ENCODE measurements around the gene RRP12. TPM values are rescaled to one million over a fixed set of nuclear protein-coding genes. Genes with fewer than 3 reads are reported as not detected.

The RRP12 gene, protein sequence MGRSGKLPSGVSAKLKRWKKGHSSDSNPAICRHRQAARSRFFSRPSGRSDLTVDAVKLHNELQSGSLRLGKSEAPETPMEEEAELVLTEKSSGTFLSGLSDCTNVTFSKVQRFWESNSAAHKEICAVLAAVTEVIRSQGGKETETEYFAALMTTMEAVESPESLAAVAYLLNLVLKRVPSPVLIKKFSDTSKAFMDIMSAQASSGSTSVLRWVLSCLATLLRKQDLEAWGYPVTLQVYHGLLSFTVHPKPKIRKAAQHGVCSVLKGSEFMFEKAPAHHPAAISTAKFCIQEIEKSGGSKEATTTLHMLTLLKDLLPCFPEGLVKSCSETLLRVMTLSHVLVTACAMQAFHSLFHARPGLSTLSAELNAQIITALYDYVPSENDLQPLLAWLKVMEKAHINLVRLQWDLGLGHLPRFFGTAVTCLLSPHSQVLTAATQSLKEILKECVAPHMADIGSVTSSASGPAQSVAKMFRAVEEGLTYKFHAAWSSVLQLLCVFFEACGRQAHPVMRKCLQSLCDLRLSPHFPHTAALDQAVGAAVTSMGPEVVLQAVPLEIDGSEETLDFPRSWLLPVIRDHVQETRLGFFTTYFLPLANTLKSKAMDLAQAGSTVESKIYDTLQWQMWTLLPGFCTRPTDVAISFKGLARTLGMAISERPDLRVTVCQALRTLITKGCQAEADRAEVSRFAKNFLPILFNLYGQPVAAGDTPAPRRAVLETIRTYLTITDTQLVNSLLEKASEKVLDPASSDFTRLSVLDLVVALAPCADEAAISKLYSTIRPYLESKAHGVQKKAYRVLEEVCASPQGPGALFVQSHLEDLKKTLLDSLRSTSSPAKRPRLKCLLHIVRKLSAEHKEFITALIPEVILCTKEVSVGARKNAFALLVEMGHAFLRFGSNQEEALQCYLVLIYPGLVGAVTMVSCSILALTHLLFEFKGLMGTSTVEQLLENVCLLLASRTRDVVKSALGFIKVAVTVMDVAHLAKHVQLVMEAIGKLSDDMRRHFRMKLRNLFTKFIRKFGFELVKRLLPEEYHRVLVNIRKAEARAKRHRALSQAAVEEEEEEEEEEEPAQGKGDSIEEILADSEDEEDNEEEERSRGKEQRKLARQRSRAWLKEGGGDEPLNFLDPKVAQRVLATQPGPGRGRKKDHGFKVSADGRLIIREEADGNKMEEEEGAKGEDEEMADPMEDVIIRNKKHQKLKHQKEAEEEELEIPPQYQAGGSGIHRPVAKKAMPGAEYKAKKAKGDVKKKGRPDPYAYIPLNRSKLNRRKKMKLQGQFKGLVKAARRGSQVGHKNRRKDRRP (N-terminal part only)
- 115 TPM for polyA plus RNA-seq (2012; ENCODE audit: insufficient read depth, insufficient read length, low read depth)

DNA sequence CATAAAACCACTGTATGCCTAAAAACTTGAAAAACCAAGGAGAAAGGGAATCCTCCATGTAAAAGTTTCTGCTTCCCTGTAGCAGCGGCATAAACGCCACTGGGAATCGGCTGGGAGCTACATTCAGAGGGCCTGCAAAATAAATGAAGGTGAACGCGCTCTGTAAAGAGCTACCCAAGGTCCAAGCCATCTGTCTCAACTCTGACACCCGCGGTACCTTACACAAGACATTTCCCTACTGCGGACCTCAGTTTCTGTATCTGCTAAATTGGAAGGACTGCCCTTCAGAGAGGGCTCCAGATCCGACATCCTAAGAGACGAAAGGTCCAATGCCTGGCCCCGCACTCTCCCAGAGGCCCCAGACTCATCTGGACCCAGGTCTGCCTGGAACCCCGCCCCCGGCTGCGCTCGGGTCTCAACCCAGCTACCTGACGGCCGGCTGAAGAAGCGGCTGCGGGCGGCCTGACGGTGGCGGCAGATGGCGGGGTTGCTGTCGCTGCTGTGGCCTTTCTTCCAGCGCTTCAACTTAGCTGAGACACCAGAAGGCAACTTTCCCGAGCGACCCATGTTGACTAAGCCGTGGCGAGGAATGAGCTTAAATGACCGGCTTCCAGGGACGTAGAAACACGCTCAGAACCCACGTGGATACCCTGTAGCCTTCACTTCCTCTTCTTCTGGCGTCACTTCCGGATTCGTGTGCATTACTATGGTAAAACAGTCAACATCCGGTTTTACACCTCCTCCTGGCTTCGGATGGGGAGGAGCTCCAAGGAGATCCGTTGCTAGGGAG is at the start of gene RRP12:
TSS of gene RRP12 (minus strand) at position 676 of the 790 bp plus-strand sequence. CDS start at position 567, 109 bp downstream.
- no peaks in the 10 kb centered on the region for H3K9me3 ChIP-seq
- DNase-seq = peak; percentile 86
- H3K27me3 ChIP-seq = no peaks in the 10 kb centered on the region
- TF ChIP-seq, protein P1, sequence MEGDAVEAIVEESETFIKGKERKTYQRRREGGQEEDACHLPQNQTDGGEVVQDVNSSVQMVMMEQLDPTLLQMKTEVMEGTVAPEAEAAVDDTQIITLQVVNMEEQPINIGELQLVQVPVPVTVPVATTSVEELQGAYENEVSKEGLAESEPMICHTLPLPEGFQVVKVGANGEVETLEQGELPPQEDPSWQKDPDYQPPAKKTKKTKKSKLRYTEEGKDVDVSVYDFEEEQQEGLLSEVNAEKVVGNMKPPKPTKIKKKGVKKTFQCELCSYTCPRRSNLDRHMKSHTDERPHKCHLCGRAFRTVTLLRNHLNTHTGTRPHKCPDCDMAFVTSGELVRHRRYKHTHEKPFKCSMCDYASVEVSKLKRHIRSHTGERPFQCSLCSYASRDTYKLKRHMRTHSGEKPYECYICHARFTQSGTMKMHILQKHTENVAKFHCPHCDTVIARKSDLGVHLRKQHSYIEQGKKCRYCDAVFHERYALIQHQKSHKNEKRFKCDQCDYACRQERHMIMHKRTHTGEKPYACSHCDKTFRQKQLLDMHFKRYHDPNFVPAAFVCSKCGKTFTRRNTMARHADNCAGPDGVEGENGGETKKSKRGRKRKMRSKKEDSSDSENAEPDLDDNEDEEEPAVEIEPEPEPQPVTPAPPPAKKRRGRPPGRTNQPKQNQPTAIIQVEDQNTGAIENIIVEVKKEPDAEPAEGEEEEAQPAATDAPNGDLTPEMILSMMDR (IDR thresholded peaks at IDR 0.05; ENCODE audit: low read depth, low read length) = no peak
- peaks cover 18% of the 10 kb centered on the region for H3K36me3 ChIP-seq
- H3K4me3 ChIP-seq (ENCODE audit: low read depth, low read length) = peak within 1 kb of the TSS; percentile 89
- no peaks in the 10 kb centered on the region for H3K4me1 ChIP-seq

DNA sequence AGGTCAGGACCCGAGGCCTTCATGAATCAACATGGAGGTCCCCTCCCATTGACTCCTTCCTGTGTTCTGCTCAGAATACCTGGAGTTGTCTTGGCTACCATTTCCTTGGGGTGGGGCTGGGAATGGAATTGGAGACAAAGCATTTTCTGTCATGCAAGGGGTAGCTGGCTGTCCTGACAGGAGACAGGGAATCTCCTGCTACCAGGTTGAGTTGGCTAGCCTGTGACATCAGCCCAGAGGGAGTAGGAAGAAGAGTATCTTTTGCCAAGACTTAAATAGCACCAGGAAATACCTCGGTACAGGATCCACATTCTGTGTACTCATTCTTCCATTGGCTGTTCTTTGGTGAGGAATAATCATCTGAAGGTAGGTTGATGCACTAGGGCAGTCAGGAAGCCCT is 49.7 kb upstream of the RRP12 start:
- no peak for DNase-seq
- Histone ChIP-seq H3K27me3 (no peaks in the 10 kb centered on the region), H3K4me1 (peaks cover 3% of the 10 kb centered on the region; the same call in 1 of the 2 replicates), H3K9me3 (no peaks in the 10 kb centered on the region), H3K4me3 (ENCODE audit: low read depth, low read length) (no peak overlapping the region), H3K36me3 (peaks cover 29% of the 10 kb centered on the region)
- TF ChIP-seq, protein P1 (IDR thresholded peaks at IDR 0.05; ENCODE audit: low read depth, low read length) = no peak

DNA sequence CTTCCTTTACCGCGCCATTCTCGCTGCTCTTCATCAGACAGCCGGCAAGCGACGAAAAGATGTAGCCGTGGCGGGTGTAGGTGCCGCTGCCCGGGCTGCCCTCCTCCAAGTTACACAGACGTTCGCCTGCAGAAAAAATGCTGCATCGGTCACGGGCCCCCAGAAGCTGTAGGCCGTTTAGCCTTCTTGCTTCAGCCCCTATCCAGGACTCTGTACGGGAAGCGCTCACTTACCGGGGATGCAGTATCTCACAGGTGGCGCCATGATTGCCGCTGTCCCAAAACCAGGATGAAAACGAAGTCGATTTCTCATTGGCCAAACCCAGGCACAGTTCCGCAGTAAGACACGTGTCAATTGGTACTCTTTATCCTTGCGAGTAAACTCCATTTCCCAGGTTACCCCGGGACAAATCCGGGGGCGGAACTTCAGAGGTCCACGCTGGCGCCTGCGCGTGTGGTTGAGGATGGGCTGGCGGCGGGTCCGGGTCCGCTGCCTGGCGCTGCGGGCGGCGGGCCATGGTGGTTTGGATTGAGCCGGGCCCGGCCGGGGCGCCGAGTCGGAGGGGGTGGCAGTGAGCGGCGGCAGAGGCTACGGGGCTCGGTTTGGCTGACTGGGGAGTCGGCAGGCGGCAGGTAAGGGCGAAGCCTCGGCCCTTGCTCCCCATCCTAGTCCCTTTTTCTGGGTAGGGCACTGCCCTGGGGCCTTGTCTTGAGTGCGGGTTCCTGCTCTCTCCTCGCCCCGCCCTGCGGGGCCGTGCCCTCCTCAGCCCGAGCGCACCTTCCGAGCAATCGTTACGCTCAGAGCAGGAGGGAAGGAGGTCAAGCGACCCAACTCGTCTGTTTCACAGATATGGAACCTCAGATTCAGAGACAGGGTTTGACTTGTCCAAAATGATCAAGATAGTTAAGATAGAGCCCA is 44.8 kb upstream of the RRP12 start, which contains the start of the genes EXOSC1 and ZDHHC16:
TSS of gene EXOSC1 (minus strand) at position 285 of the 918 bp plus-strand sequence. CDS start at position 264, 21 bp downstream.
TSS of gene ZDHHC16 (plus strand) at position 454 of the 918 bp plus-strand sequence. CDS start 5,501 bp downstream, outside the sequence.
- H3K36me3 ChIP-seq = peaks cover 10% of the 10 kb centered on the region
- TF ChIP-seq, protein P1 (IDR thresholded peaks at IDR 0.05; ENCODE audit: low read depth, low read length) = peak; percentile 11; the same call in 1 of the 2 replicates
- H3K4me1 ChIP-seq = no peaks in the 10 kb centered on the region
- DNase-seq = peak; percentile 92
- H3K9me3 ChIP-seq = no peaks in the 10 kb centered on the region
- no peaks in the 10 kb centered on the region for H3K27me3 ChIP-seq
- peak within 1 kb of the TSS; percentile 100 for H3K4me3 ChIP-seq (ENCODE audit: low read depth, low read length)

DNA sequence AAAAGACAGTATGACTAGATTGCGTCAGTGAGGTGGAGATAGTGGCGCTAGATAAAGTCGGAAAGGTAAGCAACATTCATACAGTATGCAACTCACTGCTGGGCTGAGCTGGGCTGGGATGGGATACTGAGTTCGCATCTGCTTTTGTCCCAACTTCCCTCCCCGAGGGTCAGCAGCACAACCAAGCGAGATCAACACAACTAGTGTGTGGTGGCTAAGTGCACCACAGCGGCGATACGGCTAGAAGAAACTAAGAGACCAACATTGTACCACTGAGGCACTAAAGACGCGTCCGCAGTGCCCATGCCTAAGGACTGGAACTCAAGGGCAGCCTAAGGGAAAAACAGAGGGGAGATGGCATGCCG is 44.2 kb upstream of the RRP12 start:
- TF ChIP-seq, protein P1 (IDR thresholded peaks at IDR 0.05; ENCODE audit: low read depth, low read length) = no peak
- Histone ChIP-seq H3K4me1 (no peaks in the 10 kb centered on the region), H3K4me3 (ENCODE audit: low read depth, low read length) (peak overlapping the region; percentile 100), H3K9me3 (no peaks in the 10 kb centered on the region), H3K36me3 (peaks cover 13% of the 10 kb centered on the region), H3K27me3 (no peaks in the 10 kb centered on the region)
- no peak for DNase-seq
